K562 (cell line): Measurements from ENCODE around the gene SAMD13. TPM values are rescaled to one million over a fixed set of nuclear protein-coding genes. Genes with fewer than 3 reads are reported as not detected.

Experiments used
- ATAC-seq: fragments of 200-7000 bp; cut with Tn5 transposase; 3 replicates; pipeline ENCODE4 v1.9.1; 2020; ENCODE audit warnings: moderate library complexity
- BruUV-seq: library from RNA; stranded (reverse); fragments of 400-500 nt; replicated peaks from 2 replicates; lab custom pipeline; 2021; lab: Mats Ljungman, UMichigan
- CTCF ChIA-PET: fragments of 300-600 bp; formaldehyde crosslinking; extraction: SDS; loops from one replicate; lab custom pipeline; 2021; ENCODE audit warnings: low intra/inter-chr PET ratio; lab: Yijun Ruan, JAX
- POLR2A ChIA-PET: fragments of 300-600, 350-650 bp; sonication (Branson Sonifier 250); formaldehyde crosslinking; extraction: SDS; loops from one replicate; lab custom pipeline; 2021; ENCODE audit warnings: antibody characterized with exemption, inconsistent platforms; lab: Yijun Ruan, JAX
- DNase-seq, 4 experiments: peaks; one replicate each; pipeline versions ENCODE4 v3.0.0 to v3.0.0-alpha.2; 2011 to 2018; ENCODE audit warnings: low spot score in 3 of 4, mixed read lengths in 3 of 4; ENCODE audit errors: extremely low read depth in 1 of 4
- FAIRE-seq: peaks from 2 replicates; lab custom pipeline; 2011; peaks lifted over from hg19 to GRCh38; lab: Jason Lieb, UNC
- H2AFZ ChIP-seq: 2 replicates; pipeline ENCODE4 v1.6.0; 2011; ENCODE audit warnings: low read depth, low read length, control low read depth, inconsistent platforms
- H3K27ac ChIP-seq: fragments of 200-600 bp; 3 replicates; pipeline ENCODE4 v1.8.0; 2011; ENCODE audit warnings: low read depth, mild to moderate bottlenecking, control low read depth, inconsistent platforms, low read length, moderate library complexity, mixed read lengths; ENCODE audit errors: extremely low read depth
- H3K27me3 ChIP-seq, 2 experiments: fragments of 300-600 bp in 1 of 2; 2 replicates in 1 of 2; 3 replicates in 1 of 2; pipeline versions ENCODE4 v1.6.0 to v1.8.0; 2011; ENCODE audit warnings: inconsistent platforms in 2 of 2, low read length in 2 of 2, mild to moderate bottlenecking in 1 of 2, mixed read lengths in 1 of 2, moderate library complexity in 1 of 2; ENCODE audit not compliant: control insufficient read depth in 2 of 2, insufficient read depth in 2 of 2
- H3K36me3 ChIP-seq: fragments of 300-600 bp; 3 replicates; pipeline ENCODE4 v1.8.0; 2011; ENCODE audit warnings: mild to moderate bottlenecking, low read length, inconsistent platforms; ENCODE audit not compliant: control insufficient read depth, insufficient read depth
- H3K4me1 ChIP-seq, 2 experiments: fragments of 200-600 bp in 1 of 2; replicated peaks in 1 of 2; 2 replicates in 1 of 2; 3 replicates in 1 of 2; pipeline versions ENCODE4 v1.5.1 to v1.8.0; 2011; ENCODE audit warnings: inconsistent platforms in 2 of 2, low read length in 2 of 2, mild to moderate bottlenecking in 1 of 2, mixed read lengths in 1 of 2, moderate library complexity in 1 of 2; ENCODE audit not compliant: control insufficient read depth in 2 of 2, insufficient read depth in 2 of 2
- H3K4me2 ChIP-seq: 2 replicates; pipeline ENCODE4 v1.6.1; 2011; ENCODE audit warnings: low read length, control low read depth, inconsistent platforms, mixed read lengths; ENCODE audit not compliant: insufficient read depth
- H3K4me3 ChIP-seq: fragments of 200-600 bp; sonication (generic), shearing (Covaris generic); 2 replicates; pipeline ENCODE4 v1.5.1; 2016; ENCODE audit warnings: control low read depth, inconsistent platforms
- H3K79me2 ChIP-seq: fragments of 200-600 bp; 3 replicates; pipeline ENCODE4 v1.8.0; 2011; ENCODE audit warnings: low read length, inconsistent platforms; ENCODE audit not compliant: control insufficient read depth, insufficient read depth
- H3K9ac ChIP-seq, 2 experiments: 2 replicates each; pipeline versions ENCODE4 v1.6.0 to v1.6.1; 2011; ENCODE audit warnings: low read depth in 2 of 2, low read length in 2 of 2, control low read depth in 1 of 2, inconsistent platforms in 1 of 2, mild to moderate bottlenecking in 1 of 2, mixed read lengths in 1 of 2; ENCODE audit not compliant: insufficient read depth in 1 of 2
- H3K9me1 ChIP-seq: one replicate; pipeline ENCODE4 v1.6.0; 2011; ENCODE audit warnings: inconsistent platforms, mild to moderate bottlenecking, low read length, moderate library complexity; ENCODE audit not compliant: control insufficient read depth, insufficient read depth
- H3K9me3 ChIP-seq: replicated peaks from 2 replicates; pipeline ENCODE4 v1.5.1; 2011; ENCODE audit warnings: low read depth, low read length, inconsistent platforms; ENCODE audit not compliant: control insufficient read depth, insufficient read depth
- H4K20me1 ChIP-seq: replicated peaks from 2 replicates; pipeline ENCODE4 v1.6.1; 2011; ENCODE audit warnings: low read length, inconsistent platforms, mixed read lengths; ENCODE audit not compliant: control insufficient read depth, insufficient read depth
- CHD2 ChIP-seq: IDR thresholded peaks from 2 replicates; pipeline ENCODE4 v1.6.1; 2011; ENCODE audit warnings: low read depth, low read length
- MAFF ChIP-seq: IDR thresholded peaks from 2 replicates; pipeline ENCODE4 v1.6.1; 2012; ENCODE audit warnings: low read length, improper control_type of control experiment
- TBL1XR1 ChIP-seq, 2 experiments: IDR thresholded peaks; 2 replicates each; pipeline ENCODE4 v1.6.1; 2012; ENCODE audit warnings: improper control_type of control experiment in 2 of 2, low read length in 2 of 2, mild to moderate bottlenecking in 1 of 2
- ZHX1 ChIP-seq: fragments of 150-350 bp; conservative IDR thresholded peaks from 2 replicates; pipeline ENCODE4 v1.6.1; 2014; ENCODE audit warnings: low read length
- ZNF184 ChIP-seq: sonication (generic); formaldehyde crosslinking; IDR thresholded peaks from 2 replicates; pipeline ENCODE4 v1.5.0; 2020; ENCODE audit warnings: missing genetic modification reagents
- WGBS: fragments of 100-300 bp; shearing (Covaris generic); methylation state at CpG from one replicate; pipeline ENCODE4 v1.1.6; 2016; ENCODE audit warnings: low coverage, mixed read lengths; ENCODE audit not compliant: insufficient coverage; ENCODE audit errors: missing lambda C conversion rate; 5-methylcytosine and 5-hydroxymethylcytosine counted together
- in situ Hi-C: fragments of 300-500 bp; cut with MboI; formaldehyde crosslinking; loops from 4 replicates; pipeline ENCODE4 v1.15.0; 2018; ENCODE audit warnings: inconsistent platforms, mixed read lengths
- intact Hi-C: fragments of 100-400 bp; cut with micrococcal nuclease; formaldehyde crosslinking; loops from 2 replicates; pipeline ENCODE4 v1.14.2; 2022
- polyA plus RNA-seq, 8 experiments: library from polyadenylated mRNA; depleted of rRNA in 4 of 8; stranded (reverse) in 5 of 8; unstranded in 3 of 8; fragments of >200 nt; fragmentation: Nextera tagmentation in 2 of 8; fragmentation: Illumina TruSeq in 1 of 8; extraction: Ambion mirVana in 2 of 8; extraction: Trizol in 1 of 8; gene quantifications; 2 replicates each; pipeline versions ENCODE4 v1.2.1 to v1.2.3, GENCODE V29; 2011 to 2014; ENCODE audit warnings: inconsistent platforms in 1 of 8, missing spikeins in 1 of 8
- total RNA-seq, 7 experiments: library from RNA; depleted of rRNA in 6 of 7; stranded (reverse); fragments of >200 nt in 6 of 7; fragmentation: Illumina TruSeq in 2 of 7; extraction: Trizol in 2 of 7; gene quantifications; 2 replicates each; pipeline versions ENCODE4 v1.2.1 to v1.2.3, GENCODE V29; 2011 to 2021; ENCODE audit warnings: low replicate concordance in 1 of 7
- TF ChIP-seq, protein P1 (sequence below): fragments of 250-450 bp; sonication (Bioruptor Pico); IDR thresholded peaks from 2 replicates; pipeline ENCODE4 v1.4.0; 2020; ENCODE audit warnings: mild to moderate bottlenecking, moderate library complexity, borderline replicate concordance
- TF ChIP-seq, protein P2 (sequence below), 2 experiments: fragments of 450-650 bp; IDR thresholded peaks; 2 replicates each; pipeline ENCODE4 v1.6.1; 2016; ENCODE audit warnings: mild to moderate bottlenecking in 2 of 2, borderline replicate concordance in 1 of 2, low read depth in 1 of 2, moderate library complexity in 1 of 2

Gene SAMD13
- total and polyA plus RNA-seq, 9 of the 15 experiments (the other 6 are each of a cell fraction or from before 2014, with no cell fraction given) = 0.78 to 2.7 (median 1.00) TPM

- POLR2A ChIA-PET = interaction anchor here (0.7 kb wide), 1 partner anchor 19 kb away, joined by 3 read pairs; the partner anchor contains the start of gene DNASE2B
- DNase-seq = no peak
- in situ Hi-C loops = no loop called here
- intact Hi-C loops = no loop called here
- no peaks in the 10 kb centered on the region for H3K36me3 ChIP-seq
- ATAC-seq = no peak
- 0% methylated on average over 1 of the region's 1 CpG for WGBS
- H3K9me3 ChIP-seq = no peaks in the 10 kb centered on the region
- peaks cover 0 to 7% of the 10 kb centered on the region in 2 experiments; a peak in 2 of 5 replicates for H3K4me1 ChIP-seq
- H4K20me1 ChIP-seq = no peaks in the 10 kb centered on the region
- H3K27ac ChIP-seq = no peak overlapping the region
- CTCF ChIA-PET = no interaction called here
- H3K79me2 ChIP-seq = no peaks in the 10 kb centered on the region
- no peak for FAIRE-seq
- H3K9ac ChIP-seq = no peak overlapping the region
- no peaks in the 10 kb centered on the region for H3K9me1 ChIP-seq
- no peak overlapping the region for H3K4me2 ChIP-seq
- no peak overlapping the region for H2AFZ ChIP-seq
- no peaks in the 10 kb centered on the region for H3K27me3 ChIP-seq
- no TSS peak for BruUV-seq
- no peak overlapping the region for H3K4me3 ChIP-seq
- no peak for TF ChIP-seq ZNF184 (CRISPR knock-in tag)
- TF ChIP-seq, protein P1, sequence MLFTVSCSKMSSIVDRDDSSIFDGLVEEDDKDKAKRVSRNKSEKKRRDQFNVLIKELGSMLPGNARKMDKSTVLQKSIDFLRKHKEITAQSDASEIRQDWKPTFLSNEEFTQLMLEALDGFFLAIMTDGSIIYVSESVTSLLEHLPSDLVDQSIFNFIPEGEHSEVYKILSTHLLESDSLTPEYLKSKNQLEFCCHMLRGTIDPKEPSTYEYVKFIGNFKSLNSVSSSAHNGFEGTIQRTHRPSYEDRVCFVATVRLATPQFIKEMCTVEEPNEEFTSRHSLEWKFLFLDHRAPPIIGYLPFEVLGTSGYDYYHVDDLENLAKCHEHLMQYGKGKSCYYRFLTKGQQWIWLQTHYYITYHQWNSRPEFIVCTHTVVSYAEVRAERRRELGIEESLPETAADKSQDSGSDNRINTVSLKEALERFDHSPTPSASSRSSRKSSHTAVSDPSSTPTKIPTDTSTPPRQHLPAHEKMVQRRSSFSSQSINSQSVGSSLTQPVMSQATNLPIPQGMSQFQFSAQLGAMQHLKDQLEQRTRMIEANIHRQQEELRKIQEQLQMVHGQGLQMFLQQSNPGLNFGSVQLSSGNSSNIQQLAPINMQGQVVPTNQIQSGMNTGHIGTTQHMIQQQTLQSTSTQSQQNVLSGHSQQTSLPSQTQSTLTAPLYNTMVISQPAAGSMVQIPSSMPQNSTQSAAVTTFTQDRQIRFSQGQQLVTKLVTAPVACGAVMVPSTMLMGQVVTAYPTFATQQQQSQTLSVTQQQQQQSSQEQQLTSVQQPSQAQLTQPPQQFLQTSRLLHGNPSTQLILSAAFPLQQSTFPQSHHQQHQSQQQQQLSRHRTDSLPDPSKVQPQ (CRISPR knock-in tag) = no peak
- no peak for TF ChIP-seq CHD2
- no peak for TF ChIP-seq ZHX1
- TF ChIP-seq TBL1XR1 (IDR thresholded peaks at IDR 0.05; ENCODE audit: low read length in 2 of 2) = no peak
- no peak for TF ChIP-seq MAFF
- TF ChIP-seq, protein P2, sequence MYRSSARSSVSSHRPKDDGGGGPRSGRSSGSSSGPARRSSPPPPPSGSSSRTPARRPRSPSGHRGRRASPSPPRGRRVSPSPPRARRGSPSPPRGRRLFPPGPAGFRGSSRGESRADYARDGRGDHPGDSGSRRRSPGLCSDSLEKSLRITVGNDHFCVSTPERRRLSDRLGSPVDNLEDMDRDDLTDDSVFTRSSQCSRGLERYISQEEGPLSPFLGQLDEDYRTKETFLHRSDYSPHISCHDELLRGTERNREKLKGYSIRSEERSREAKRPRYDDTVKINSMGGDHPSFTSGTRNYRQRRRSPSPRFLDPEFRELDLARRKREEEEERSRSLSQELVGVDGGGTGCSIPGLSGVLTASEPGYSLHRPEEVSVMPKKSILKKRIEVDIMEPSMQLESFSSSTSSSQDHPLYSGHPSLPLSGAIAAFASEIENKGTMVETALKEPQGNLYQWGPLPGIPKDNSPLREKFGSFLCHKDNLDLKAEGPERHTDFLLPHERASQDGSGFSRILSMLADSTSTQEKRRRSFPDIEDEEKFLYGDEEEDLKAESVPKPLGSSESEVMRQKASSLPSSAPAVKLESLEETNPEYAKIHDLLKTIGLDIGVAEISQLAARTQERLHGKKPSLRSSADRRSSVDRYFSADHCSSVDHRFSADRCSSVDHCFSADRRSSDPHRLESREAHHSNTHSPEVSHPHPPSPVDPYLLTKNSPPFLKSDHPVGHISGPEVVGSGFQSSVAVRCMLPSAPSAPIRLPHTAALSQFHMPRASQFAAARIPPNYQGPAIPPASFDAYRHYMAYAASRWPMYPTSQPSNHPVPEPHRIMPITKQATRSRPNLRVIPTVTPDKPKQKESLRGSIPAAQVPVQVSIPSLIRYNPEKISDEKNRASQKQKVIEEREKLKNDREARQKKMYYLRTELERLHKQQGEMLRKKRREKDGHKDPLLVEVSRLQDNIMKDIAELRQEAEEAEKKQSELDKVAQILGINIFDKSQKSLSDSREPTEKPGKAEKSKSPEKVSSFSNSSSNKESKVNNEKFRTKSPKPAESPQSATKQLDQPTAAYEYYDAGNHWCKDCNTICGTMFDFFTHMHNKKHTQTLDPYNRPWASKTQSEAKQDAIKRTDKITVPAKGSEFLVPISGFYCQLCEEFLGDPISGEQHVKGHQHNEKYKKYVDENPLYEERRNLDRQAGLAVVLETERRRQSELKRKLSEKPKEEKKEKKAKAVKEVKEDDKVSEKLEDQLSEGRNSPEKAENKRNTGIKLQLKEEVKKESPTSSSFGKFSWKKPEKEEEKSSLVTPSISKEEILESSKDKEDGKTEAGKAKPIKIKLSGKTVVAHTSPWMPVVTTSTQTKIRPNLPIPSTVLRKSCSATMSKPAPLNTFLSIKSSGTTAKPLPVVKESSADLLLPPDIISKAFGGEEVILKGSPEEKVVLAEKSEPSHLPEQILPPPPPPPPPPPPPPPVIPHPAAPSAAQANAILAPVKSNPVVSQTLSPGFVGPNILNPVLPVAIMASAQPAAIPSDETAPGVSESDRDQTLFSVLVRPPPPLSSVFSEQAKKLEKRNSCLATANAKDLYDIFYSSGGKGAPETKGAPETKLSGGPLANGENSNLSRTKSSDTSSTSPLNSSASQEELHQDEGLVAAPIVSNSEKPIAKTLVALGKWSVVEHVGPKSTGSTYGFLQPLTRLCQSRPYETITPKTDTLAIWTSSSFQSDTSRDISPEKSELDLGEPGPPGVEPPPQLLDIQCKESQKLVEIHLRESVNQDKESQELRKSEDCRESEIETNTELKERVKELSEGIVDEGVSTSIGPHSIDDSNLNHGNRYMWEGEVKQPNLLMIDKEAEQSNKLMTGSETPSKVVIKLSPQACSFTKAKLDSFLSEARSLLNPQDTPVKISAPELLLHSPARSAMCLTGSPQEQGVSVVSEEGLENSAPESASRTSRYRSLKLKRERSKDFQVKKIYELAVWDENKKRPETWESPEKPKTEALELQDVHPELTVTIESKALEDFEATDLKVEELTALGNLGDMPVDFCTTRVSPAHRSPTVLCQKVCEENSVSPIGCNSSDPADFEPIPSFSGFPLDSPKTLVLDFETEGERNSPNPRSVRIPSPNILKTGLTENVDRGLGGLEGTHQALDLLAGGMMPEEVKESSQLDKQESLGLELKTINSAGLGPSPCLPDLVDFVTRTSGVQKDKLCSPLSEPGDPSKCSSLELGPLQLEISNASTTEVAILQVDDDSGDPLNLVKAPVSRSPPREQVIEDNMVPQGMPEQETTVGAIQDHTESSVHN (IDR thresholded peaks at IDR 0.05; ENCODE audit: borderline replicate concordance in 1 of 2, low read depth in 1 of 2) = no peak
Observed at GRCh38 chr1:84379917-84380180, 78.3 kb downstream of the SAMD13 start.
